ENCODE results near the gene DPP6.
"Not testable (repeated sequence)": the region's sequence is repeated elsewhere in the genome, so short reads cannot be mapped to it uniquely, and the experiment has no call there.

Gene DPP6

DNA sequence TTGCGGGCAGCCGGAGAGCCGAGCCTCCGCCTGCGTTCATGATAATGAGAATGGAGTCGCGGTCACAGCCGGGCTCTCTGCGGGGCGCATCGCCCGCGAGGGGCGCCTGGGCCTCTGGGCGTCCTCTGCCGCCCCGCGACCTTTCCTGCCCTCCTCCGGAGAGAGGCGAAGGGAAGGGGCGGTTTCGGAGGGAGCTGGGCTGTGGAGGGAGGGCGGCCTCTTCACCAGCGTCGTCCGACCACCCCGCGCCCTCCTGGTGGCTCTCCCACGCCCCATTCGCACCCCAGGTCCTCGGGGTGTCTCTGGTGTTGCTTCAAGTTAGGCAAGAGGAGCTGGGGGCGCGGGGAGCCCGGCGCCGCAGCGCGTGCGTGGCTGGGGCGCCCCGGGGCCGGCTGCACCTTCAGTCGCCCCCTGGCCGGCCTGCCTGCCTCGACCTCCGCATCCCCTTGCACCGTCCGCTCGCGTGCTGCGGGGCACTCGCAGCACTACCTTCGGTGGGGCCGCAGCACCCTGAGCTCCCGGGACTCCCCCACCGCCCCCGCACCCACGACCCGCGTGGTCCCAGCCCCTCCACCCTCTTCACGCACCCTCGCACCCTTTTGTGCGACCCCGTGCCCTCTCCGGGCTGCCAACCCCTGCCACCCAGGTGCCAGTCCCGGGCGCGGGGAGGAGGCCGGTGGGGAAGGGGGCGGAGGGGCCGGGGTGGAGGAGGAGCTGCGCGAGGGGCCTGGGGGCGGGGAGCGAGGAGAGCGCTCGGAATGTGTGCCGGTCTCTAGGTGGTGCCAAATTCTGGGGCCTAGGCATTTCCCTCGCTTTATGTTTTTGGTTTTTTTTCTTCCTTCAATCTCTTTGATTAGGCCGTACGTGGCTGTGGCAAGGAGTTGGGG, at the start of gene DPP6:
DPP6 (plus strand) TSS at position 756 of the 887 bp plus-strand sequence.
- DNase-seq: not testable (repeated sequence)

DNA sequence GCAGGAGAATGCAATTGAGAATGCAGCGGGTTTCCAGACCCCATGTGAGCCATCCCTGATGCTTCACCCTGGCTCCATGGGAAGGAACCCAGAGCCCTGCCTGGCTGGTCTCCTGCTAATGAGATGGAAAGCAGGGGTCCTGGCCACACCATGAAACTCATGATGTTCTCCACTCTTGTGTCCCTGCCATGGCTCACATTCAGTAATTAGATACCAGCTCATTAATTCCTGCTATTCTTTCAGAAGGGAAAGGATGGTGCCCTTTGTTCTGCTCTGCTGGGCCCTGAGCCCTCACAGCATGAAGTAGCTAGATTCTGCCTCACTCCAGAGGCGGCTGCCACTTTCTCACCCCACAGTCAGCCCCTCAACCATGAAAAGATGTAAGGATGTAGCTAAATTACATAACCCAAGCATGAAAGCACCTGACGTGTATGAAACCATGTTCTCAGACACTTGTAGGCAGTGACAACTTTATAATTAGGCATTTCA, 42.7 kb upstream of the DPP6 start:
- DNase-seq: not testable (repeated sequence)

DNA sequence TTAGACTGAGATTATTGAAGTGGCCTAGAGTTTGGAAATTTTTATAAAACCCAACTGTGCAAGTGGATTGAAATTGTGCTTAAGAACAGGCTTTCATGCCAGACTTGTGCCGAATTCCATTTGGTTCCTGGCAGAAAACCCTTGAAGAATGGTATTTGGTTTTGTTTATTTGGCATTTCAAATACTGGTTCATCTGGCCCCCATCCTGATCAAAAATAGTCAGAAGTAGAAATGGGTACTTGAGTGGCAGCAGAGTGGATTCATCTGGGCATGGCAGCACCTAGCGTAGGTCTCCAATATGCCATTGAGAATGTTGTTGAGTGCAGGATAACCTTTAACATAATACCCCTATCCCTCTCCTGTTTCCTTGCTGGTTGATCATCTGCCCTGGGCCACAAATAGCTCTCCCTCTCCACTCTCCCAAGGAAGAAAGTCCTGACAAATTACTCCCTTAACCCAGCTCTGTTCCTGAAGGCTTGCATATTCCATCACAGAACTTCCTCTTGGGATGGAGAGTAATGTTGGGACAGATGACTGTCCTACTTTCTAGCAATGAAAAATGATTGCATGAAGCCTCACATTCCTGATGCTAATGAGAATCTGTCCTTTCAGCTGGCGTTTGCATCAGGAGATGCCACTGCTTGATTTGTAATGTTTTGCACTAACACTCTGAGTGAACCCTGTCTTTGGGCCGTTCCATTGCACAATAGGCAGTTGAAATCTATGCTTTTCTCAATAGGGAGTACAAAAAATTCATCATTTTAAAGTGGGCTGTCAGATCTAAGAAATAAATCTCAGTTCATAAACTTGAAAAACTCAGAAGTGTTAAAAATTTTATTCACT, 41.3 kb upstream of the DPP6 start:
- DNase-seq: not testable (repeated sequence)

DNA sequence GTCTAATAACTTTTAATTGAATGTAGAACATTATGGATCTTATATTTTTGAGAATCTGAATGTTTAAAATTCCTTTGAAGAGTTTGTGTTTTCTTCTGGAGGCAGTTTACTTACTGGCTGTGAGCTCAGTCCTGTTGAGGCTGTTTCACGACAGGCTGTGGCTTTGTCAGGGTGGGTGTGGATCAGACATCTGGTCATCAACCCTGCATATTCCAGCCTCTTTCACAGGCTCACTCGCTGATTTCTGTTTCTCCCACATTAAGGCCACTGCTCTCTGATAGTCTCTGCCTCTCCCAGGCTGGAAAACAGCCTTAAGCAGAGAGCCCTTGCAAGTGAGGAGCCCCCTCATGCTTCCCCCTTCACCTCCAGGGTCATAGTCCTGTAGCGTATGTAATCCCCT, 39.4 kb upstream of the DPP6 start:
- DNase-seq: not testable (repeated sequence)

DNA sequence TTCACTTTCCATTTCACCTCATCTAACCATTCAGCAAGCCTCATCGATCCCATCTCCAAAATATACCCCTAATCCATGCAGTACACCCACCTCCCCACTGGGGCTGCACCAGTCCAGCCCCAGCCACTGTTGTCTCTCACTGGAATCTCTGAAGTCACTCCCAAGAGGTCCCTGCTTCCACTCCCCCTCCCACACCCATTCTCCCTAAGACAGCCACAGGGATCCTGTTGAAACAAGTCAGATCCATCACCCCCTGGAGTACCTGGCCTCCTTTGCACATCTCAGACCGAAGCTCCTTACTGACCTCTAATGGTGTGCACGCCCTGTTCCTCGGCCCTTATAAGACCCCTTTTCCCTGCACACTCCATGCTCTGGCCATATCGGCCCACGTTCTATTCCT, 36.6 kb upstream of the DPP6 start:
- DNase-seq: not testable (repeated sequence)

DNA sequence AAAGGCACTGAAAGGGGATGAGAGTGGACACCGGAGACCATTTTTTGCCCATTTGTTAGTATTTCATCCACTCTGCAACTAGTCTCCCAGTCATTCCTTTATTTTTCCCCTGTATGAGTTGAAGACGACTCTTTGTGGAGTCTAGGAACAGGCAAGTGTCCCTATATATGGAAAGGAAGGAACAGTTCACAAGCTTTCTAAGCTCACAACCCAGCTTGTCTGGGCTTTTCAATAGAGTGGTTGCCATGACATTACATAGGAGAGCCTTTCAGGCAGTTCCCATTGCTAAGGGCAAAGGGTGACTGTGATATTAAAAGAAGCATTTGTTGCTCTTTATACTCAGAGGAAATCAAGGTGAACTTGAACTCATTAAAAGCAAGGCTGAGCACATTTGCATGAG, 33.8 kb upstream of the DPP6 start:
- not testable (repeated sequence) for DNase-seq

DNA sequence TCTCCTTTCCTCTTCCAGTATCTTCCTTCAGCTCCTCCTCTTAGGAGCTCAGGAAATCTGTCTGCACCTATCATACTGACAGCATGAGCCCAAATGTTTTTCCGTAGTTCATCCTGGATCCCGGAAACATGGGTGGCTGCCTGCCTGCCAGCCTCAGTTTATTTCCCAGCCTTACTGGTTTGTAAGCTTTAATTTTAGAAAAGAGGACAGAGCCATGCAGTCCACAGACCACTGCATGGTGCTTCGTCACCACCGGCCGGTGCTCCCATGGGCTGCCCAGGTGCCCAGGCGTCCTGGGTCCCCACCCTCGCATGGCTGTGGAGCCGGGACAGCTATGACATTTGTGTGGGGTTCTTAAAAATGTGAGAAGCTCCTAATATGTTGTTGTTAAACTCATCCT, 24.4 kb upstream of the DPP6 start:
- not testable (repeated sequence) for DNase-seq

DNA sequence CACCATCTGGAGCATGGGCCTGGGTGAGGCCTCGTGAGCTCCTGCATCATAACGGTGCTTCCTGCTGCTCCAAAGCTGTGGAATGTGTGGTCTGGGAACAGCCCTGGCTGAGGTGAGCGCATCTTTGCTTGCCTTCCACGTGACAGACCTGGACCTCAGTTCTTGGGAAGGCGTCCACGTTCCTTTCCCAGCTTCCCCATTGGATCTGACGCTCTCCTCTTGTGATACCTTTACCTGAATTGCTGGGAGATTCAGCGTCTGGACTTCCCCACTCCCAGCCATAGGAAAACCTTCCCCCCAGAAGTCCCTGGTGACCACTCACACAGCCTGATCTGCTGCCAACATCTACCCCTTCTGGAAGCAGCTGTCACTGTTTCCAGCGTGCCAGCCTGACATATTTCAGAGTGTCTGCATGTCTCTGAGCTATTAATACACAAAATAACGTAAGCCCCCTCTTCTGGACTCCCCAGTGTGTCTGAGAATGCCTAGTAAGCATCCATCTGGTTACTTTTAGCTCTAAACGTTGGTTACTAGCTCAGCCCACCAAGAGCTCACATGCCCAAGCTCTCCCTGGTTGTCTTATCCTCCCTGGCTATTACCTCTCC, 21.6 kb upstream of the DPP6 start:
- not testable (repeated sequence) for DNase-seq

DNA sequence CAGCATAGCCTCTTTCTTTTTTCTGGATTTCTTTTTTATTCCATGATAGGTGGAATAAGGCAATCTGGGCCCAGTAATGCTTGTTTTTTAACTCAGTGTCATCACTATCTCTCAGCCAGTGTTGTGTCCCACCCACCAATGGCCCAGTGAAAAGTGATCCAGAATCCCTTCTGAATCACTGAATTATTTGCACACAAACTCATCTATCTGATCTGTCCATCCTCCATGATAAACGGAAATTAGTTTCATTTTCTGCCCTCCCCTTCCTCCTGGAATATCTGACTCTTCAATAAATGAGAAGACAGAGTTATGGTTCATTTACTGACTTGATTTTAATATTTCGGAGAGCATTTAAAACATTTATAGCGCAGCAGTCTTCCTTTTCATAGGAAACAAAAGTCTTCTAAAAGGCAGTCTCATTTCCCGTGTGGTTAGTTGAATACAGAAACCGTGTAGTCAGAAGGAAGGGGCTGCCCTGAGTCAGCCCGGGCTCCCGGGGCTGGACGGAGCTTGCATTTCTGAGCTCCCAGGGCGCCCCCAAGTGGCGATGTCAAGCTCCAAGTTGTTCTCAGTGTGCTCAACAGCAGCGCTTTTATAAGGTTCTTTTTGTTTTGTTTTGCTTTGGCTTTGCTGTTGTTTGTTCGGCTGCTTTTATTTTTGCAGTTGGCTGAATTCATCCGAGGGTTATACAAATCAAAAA, 12.6 kb upstream of the DPP6 start:
- not testable (repeated sequence) for DNase-seq

DNA sequence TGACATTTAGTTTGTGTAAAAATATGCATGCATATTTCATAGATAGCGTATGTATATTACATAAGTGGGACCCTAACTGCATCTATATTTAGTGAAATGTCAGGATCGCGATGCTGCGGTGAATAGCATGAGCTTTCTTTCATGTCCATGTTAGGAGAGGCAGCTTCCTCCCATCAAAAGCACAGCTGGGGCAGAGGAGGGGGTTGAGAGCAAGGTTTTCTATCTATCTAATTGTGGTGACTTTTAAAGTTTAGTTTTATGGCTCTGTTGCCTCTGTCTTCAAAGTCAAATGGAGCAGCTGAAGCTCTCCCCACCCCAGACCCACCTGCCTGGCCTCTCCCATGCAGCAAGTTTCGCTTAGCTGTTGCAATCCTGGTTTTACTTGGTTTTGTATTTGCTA, 1.8 kb upstream of the DPP6 start:
- not testable (repeated sequence) for DNase-seq

DNA sequence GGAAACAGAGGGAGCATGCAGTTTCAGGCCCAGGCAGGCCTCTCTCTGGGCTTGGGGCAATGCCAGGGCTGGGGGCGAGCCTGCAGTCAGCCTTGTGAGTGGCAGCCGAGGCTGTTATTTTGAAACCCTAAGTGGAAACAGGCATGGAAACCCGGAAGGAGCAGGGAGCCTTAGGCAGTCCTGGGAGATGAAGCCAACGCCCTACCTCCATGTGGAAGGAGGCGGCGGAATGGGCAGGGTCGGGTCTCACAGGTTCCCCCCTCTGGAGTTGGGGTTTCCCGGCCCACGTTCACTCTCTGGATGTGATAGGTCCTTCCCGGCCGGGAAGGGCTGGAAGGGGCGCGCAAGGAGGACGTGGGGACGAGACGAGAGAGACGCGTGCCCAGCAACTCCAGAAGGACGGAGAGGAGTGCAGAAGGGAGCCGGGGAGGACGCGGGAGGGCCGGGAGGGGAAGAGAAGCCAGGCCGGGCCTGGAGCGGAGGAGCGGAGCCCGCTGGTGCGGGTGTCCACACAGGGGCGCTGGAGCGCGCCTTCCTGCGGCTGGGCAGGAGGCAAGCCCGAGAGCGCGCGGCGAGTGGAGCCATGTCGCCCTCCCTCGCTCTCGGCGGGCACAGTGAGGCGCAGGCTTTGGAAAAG, 1.1 kb upstream of the DPP6 start:
- not testable (repeated sequence) for DNase-seq

DNA sequence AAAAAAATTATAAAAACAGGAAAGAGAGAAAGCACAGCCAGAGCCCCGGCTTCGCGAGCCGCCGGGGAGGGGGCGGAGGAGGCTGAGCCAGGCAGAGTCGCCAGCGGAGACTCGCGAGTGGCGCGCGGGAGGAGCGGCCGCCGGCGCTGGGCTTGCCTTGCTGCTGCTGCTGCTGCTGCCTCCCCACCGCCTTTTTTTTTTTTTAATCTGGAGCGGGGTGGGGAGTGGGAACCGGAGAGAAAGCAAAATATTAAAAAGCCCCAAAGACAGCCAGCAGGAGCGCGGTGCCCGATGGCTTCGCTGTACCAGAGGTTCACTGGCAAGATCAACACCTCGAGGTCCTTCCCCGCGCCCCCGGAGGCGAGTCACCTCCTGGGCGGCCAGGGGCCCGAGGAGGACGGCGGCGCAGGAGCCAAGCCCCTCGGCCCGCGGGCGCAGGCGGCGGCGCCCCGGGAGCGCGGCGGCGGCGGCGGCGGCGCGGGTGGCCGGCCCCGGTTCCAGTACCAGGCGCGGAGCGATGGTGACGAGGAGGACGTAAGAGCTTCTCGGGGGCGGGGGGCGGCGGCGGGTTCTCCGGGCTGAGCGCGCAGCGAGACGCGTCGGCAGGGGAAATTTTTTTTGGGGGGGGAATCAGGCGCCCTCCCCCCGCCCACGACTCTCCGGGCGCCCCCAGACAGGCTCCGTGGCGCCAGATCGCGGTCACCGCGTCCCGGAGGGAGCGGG, 493 bp downstream of the DPP6 start:
- not testable (repeated sequence) for DNase-seq

DNA sequence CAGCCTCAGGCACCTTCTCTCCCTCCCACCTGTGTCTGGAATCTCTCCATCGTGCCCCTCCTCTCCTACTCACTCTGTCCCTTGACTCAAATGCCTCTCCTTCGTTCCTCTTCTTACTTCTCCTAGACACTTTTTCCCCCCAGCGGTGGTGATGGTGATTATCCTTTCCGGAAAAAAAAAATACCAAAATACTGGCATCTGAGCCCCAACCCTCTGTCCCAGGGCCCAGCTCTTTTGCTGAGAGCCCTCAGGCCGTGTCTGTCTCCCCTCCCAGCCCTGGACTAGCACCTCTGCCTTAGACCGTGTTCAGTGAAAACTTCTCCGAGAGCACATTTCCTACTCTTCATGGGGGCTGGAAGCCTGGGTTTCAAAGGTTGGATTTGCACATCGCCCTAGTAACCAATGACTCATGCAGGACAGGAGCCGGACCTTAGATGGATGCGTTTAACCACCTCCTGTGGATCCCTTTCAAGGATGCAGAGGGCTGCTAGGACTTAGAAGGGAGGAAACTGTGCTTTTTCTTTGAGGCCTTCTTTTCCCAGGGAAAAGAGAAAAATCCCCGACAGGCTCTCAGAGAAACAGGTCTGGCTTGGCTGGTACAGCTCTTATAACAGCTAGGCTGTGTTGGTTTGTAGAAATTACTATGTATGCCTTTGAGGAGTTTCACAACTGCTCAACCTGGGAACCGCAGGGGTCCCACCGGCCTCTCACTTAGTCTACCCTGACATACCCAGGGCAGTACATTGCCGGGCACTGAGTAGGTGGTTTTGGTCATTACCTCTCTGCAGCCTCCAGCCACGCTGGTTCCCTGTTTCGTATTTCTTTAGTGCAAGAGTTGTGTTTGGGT, 1.5 kb downstream of the DPP6 start:
- DNase-seq: not testable (repeated sequence)

DNA sequence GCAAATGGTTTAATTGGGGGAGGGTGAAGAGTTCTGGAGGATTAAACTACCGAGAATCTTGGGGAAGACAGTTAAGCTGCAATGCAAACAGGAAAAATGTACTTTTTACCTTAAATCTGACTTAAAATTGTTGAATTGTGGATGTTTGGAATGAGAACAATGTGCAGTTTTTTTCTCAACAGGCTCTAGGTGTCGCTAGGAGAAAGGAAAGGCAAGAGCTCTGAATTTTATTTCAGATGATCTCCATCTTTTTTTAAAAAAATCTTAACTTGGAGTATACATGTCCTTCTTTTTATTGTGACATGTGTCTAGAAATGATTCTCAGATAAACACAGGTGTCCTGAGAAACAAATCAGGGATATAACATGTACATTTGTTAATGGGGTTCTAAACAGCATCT, 2.5 kb downstream of the DPP6 start:
- DNase-seq: not testable (repeated sequence)

DNA sequence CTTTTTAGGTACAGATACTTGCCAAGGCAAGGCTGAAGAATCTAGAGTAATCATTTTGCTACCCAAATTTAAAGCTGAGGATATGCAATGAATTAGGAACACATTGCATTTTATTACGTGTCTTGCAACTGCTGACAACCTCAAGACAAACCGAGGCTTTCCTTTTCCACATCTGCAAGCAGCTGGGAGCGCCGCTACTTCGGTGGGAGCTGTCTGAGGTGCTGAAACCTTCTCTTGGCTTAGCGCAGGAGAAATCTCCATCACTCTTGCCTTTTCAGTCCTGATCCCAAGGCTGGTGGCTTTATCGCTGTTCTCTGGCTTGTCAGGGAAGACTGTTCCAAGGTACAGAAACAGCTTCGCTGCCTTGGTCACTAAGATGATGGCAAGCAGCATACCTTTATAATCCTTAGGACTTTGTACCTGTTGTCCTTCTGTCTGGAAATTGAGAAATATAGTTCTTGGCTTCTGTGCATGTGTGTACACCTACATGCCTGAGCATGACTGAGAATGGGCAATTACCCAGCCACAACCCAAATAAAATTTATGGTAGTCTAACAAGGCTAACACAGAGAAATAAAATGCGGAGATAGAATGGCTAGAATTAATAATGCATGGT, 3.4 kb downstream of the DPP6 start:
- not testable (repeated sequence) for DNase-seq

DNA sequence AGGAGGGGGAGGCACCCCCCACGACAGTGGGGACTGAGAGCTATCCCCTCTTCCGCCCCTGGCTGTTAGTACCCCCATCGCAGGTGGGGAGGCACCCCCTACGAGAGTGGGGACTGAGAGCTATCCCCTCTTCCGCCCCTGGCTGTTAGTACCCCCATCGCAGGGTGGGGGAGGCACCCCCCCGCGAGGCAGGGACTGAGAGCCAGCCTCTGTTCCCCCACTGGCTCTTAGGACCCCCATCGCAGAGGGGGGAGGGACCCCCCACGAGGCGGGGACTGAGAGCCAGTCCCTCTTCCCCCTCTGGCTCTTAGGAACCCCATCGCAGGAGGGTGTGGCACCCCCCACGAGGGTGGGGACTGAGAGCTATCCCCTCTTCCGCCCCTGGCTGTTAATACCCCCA, 6.6 kb downstream of the DPP6 start:
- DNase-seq: not testable (repeated sequence)

DNA sequence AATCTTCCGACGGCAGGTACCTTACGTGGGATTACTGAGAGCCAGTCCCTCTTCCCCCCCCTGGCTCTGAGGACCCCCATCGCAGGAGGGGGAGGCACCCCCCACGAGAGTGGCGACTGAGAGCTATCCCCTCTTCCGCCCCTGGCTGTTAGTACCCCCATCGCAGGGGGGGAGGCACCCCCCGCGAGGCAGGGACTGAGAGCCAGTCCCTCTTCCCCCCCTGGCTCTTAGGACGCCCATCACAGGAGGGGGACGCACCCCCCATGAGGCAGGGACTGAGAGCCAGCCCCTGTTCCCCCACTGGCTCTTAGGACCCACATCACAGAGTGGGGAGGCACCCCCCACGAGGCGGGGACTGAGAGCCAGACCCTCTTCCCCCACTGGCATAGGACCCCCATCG, 8.4 kb downstream of the DPP6 start:
- not testable (repeated sequence) for DNase-seq

DNA sequence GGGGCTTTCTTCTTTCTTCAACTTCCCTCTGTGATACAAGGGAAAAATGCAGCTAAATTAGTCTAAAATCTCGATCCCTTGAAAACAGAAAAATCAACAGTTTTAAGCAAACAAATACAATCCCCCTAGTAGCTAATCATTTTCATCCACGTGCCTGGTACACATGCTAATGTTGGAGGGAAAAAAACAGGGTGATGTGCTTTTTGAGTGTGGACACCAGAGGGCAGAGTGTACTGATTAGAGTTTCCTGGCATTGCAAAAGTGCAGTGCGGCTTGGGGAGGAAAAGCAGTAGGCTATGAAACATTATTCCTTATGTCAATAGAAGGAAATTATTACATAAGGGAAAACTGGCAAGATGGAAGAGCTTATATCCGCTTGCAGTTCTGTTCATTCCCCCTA, 19.6 kb downstream of the DPP6 start:
- DNase-seq: peak; percentile 4

DNA sequence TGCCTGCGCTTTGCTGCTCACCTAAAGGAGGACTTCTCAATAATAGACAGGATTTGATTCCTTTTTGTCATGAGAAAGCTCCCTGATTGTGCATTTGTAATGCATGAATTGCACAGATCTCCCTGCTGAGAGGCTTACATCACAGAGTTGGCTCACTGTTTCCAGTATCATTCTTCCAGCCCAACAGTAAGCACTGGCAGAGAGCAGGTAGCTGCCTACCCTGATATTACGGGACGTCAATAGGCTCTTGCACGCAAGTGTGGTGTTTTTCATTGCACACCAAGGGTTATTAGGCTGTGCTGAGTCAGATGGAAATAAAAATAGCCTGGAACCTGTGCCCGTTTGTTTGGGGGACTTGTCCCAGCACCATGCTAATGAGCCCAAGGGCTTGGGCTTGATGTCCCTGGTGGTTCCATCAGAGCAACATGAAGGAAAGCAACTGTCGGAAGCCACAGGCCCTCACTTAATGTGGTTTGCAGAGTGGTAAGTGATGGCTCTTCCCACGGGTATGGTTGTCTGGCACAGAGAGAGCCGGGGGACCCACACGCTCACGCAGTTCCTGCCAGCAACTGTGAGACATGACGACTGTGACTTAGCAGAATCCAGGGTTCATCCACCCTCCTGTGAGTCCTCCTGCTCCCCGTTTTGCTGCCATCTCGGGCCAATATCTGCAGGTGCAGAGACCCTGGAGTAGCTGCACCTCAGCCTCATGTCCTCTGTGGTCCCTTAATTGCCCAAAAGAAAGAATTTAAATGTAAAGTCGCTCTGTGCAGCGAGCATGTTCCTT, 20.4 kb downstream of the DPP6 start:
- not testable (repeated sequence) for DNase-seq
